H9 (cell line): ENCODE data around the gene NAE1. TPM values are rescaled to one million over a fixed set of nuclear protein-coding genes. Genes with fewer than 3 reads are reported as not detected.

Experiments used
- DNase-seq: peaks from one replicate; pipeline ENCODE4 v3.0.0-alpha.2; 2017
- H2AFZ ChIP-seq: one replicate; pipeline ENCODE4 v1.6.1; 2013; ENCODE audit warnings: mild to moderate bottlenecking, low read length, control low read depth, moderate library complexity
- H2AK5ac ChIP-seq: 2 replicates; pipeline ENCODE4 v1.6.1; 2013; ENCODE audit warnings: low read length, control low read depth, mixed read lengths; ENCODE audit not compliant: insufficient read length
- H2BK120ac ChIP-seq: one replicate; pipeline ENCODE4 v1.6.1; 2013; ENCODE audit warnings: low read depth, mild to moderate bottlenecking, low read length, control low read depth, inconsistent platforms; ENCODE audit not compliant: poor library complexity, severe bottlenecking
- H2BK12ac ChIP-seq: 2 replicates; pipeline ENCODE4 v1.6.1; 2013; ENCODE audit warnings: low read length, control low read depth, mixed read lengths, low read depth; ENCODE audit not compliant: insufficient read length
- H2BK15ac ChIP-seq: 2 replicates; pipeline ENCODE4 v1.6.1; 2013; ENCODE audit warnings: low read depth, low read length, control low read depth
- H2BK20ac ChIP-seq: one replicate; pipeline ENCODE4 v1.6.1; 2013; ENCODE audit warnings: low read depth, mild to moderate bottlenecking, low read length, control low read depth, inconsistent platforms; ENCODE audit not compliant: poor library complexity, severe bottlenecking
- H2BK5ac ChIP-seq: 2 replicates; pipeline ENCODE4 v1.6.1; 2013; ENCODE audit warnings: low read length, control low read depth, mixed read lengths; ENCODE audit not compliant: insufficient read length
- H3K14ac ChIP-seq: 2 replicates; pipeline ENCODE4 v1.6.1; 2013; ENCODE audit warnings: low read length, control low read depth; ENCODE audit not compliant: insufficient read depth
- H3K18ac ChIP-seq: 2 replicates; pipeline ENCODE4 v1.6.1; 2013; ENCODE audit warnings: low read depth, mild to moderate bottlenecking, mixed read lengths, low read length, control low read depth; ENCODE audit not compliant: insufficient read length
- H3K23ac ChIP-seq: 2 replicates; pipeline ENCODE4 v1.6.1; 2013; ENCODE audit warnings: low read length, control low read depth, mixed read lengths, low read depth; ENCODE audit not compliant: insufficient read length
- H3K23me2 ChIP-seq: 2 replicates; pipeline ENCODE4 v1.6.1; 2013; ENCODE audit warnings: low read depth, mild to moderate bottlenecking, mixed read lengths, low read length, control low read depth; ENCODE audit not compliant: insufficient read length, poor library complexity, severe bottlenecking
- H3K27ac ChIP-seq: 2 replicates; pipeline ENCODE4 v1.5.1; 2013; ENCODE audit warnings: low read length, control low read depth, mixed read lengths, low read depth; ENCODE audit not compliant: insufficient read length
- H3K27me3 ChIP-seq: 2 replicates; pipeline ENCODE4 v1.6.1; 2013; ENCODE audit warnings: low read length, control low read depth, inconsistent platforms; ENCODE audit not compliant: insufficient read depth
- H3K4ac ChIP-seq: 2 replicates; pipeline ENCODE4 v1.6.1; 2013; ENCODE audit warnings: low read depth, mild to moderate bottlenecking, control low read depth, inconsistent platforms, low read length, moderate library complexity
- H3K4me1 ChIP-seq: 2 replicates; pipeline ENCODE4 v1.6.1; 2013; ENCODE audit warnings: low read length, control low read depth, inconsistent platforms; ENCODE audit not compliant: insufficient read depth
- H3K4me2 ChIP-seq: 2 replicates; pipeline ENCODE4 v1.6.1; 2013; ENCODE audit warnings: low read length, control low read depth, mixed read lengths; ENCODE audit not compliant: insufficient read length, insufficient read depth
- H3K56ac ChIP-seq: 2 replicates; pipeline ENCODE4 v1.6.1; 2013; ENCODE audit warnings: low read depth, mild to moderate bottlenecking, mixed read lengths, low read length, control low read depth; ENCODE audit not compliant: insufficient read length
- H3K79me1 ChIP-seq: 2 replicates; pipeline ENCODE4 v1.6.1; 2013; ENCODE audit warnings: low read depth, mild to moderate bottlenecking, moderate library complexity, low read length, control low read depth, inconsistent platforms; ENCODE audit not compliant: insufficient read depth, poor library complexity, severe bottlenecking
- H3K79me2 ChIP-seq: 2 replicates; pipeline ENCODE4 v1.6.1; 2013; ENCODE audit warnings: low read length, control low read depth, inconsistent platforms; ENCODE audit not compliant: insufficient read depth
- H3K9ac ChIP-seq: 2 replicates; pipeline ENCODE4 v1.6.1; 2013; ENCODE audit warnings: low read length, control low read depth, mixed read lengths; ENCODE audit not compliant: insufficient read length; ENCODE audit errors: extremely low read depth
- H3K9me3 ChIP-seq: one replicate; pipeline ENCODE4 v1.6.1; 2013; ENCODE audit warnings: low read depth, low read length, inconsistent platforms; ENCODE audit not compliant: control insufficient read depth
- H3T11ph ChIP-seq: one replicate; pipeline ENCODE4 v1.6.1; 2013; ENCODE audit warnings: mild to moderate bottlenecking, low read length, control low read depth, inconsistent platforms
- H4K20me1 ChIP-seq: one replicate; pipeline ENCODE4 v1.6.1; 2013; ENCODE audit not compliant: control insufficient read depth, insufficient read length, insufficient read depth
- H4K5ac ChIP-seq: 2 replicates; pipeline ENCODE4 v1.6.1; 2013; ENCODE audit warnings: low read depth, mild to moderate bottlenecking, mixed read lengths, low read length, control low read depth; ENCODE audit not compliant: insufficient read length
- H4K8ac ChIP-seq: replicated peaks from 2 replicates; pipeline ENCODE4 v1.6.1; 2013; ENCODE audit warnings: low read length, control low read depth, mixed read lengths, low read depth; ENCODE audit not compliant: insufficient read length
- H4K91ac ChIP-seq: 2 replicates; pipeline ENCODE4 v1.6.1; 2013; ENCODE audit warnings: low read depth, mild to moderate bottlenecking, moderate library complexity, mixed read lengths, low read length, control low read depth; ENCODE audit not compliant: insufficient read length
- H3K27ac Mint-ChIP-seq, 3 experiments: 2 replicates in 2 of 3; 3 replicates in 1 of 3; pipeline ENCODE4 v1.8.0; 2020 to 2021; ENCODE audit warnings: mixed read lengths in 3 of 3, mild to moderate bottlenecking in 1 of 3, moderate library complexity in 1 of 3
- H3K27me3 Mint-ChIP-seq: 2 replicates; pipeline ENCODE4 v1.8.0; 2021; ENCODE audit warnings: low read depth, mild to moderate bottlenecking, moderate library complexity, mixed read lengths
- H3K36me3 Mint-ChIP-seq, 3 experiments: 2 replicates in 2 of 3; 3 replicates in 1 of 3; pipeline ENCODE4 v1.8.0; 2020 to 2021; ENCODE audit warnings: low read depth in 3 of 3, mixed read lengths in 3 of 3; ENCODE audit not compliant: insufficient read depth in 1 of 3
- H3K4me1 Mint-ChIP-seq, 2 experiments: 2 replicates each; pipeline ENCODE4 v1.8.0; 2020; ENCODE audit warnings: mixed read lengths in 2 of 2
- H3K4me3 Mint-ChIP-seq, 2 experiments: 2 replicates in 1 of 2; 3 replicates in 1 of 2; pipeline ENCODE4 v1.8.0; 2020 to 2021; ENCODE audit warnings: mild to moderate bottlenecking in 2 of 2, mixed read lengths in 2 of 2, moderate library complexity in 1 of 2
- H3K9me3 Mint-ChIP-seq, 2 experiments: 2 replicates in 1 of 2; 3 replicates in 1 of 2; pipeline ENCODE4 v1.8.0; 2020; ENCODE audit warnings: mild to moderate bottlenecking in 2 of 2, mixed read lengths in 2 of 2, moderate library complexity in 1 of 2
- CTCF ChIP-seq: fragments of 200-600 bp; sonication (generic); conservative IDR thresholded peaks from 3 replicates; pipeline ENCODE4 v1.8.0; 2021; ENCODE audit warnings: antibody characterized with exemption, mild to moderate bottlenecking
- WGBS: extraction: QIAGEN DNeasy Blood & Tissue Kit; methylation state at CpG from one replicate; pipeline ENCODE4 v1.1.7; 2013; ENCODE audit warnings: missing lambda C conversion rate, low lambda C conversion rate, mixed read lengths; ENCODE audit not compliant: insufficient read length; ENCODE audit errors: extremely low coverage; 5-methylcytosine and 5-hydroxymethylcytosine counted together
- total RNA-seq: library from RNA; stranded (reverse); gene quantifications from 2 replicates; pipeline ENCODE4 v1.2.1, GENCODE V29; 2021

The NAE1 gene
- total RNA-seq, 1 experiment from 2014 or later: 144 TPM

- no peak for TF ChIP-seq CTCF
- Mint-ChIP-seq H3K36me3 (no peaks in the 10 kb centered on the region; a peak in 1 of 7 replicates), H3K4me3 (peak overlapping the region in 1 of 2 experiments; percentile 81; a peak in 3 of 5 replicates), H3K9me3 (no peaks in the 10 kb centered on the region), H3K27me3 (peaks cover 79% of the 10 kb centered on the region), H3K27ac (no peak overlapping the region), H3K4me1 (peaks cover 2 to 16% of the 10 kb centered on the region in 2 experiments; a peak in 3 of 4 replicates)
- no peak overlapping the region for H3T11ph ChIP-seq
- no peaks in the 10 kb centered on the region for H3K9me3 ChIP-seq
- no peaks in the 10 kb centered on the region for H4K20me1 ChIP-seq
- H2AK5ac ChIP-seq: no peak overlapping the region
- H3K9ac ChIP-seq: no peak overlapping the region
- DNase-seq: no peak
- H3K23ac ChIP-seq: no peak overlapping the region
- no peaks in the 10 kb centered on the region; the same call in 1 of the 2 replicates for H3K4me1 ChIP-seq
- H4K8ac ChIP-seq: no peak overlapping the region
- no peak overlapping the region for H4K91ac ChIP-seq
- no peak overlapping the region for H4K5ac ChIP-seq
- no peak overlapping the region for H2AFZ ChIP-seq
- H3K14ac ChIP-seq: no peak overlapping the region; the same call in 1 of the 2 replicates
- H3K27me3 ChIP-seq: peaks cover 17% of the 10 kb centered on the region
- H2BK5ac ChIP-seq: no peak overlapping the region
- H3K27ac ChIP-seq: no peak overlapping the region
- H2BK15ac ChIP-seq: no peak overlapping the region
- H2BK20ac ChIP-seq: no peak overlapping the region
- H3K23me2 ChIP-seq: peaks cover 13% of the 10 kb centered on the region
- H3K4ac ChIP-seq: no peak overlapping the region
- H2BK120ac ChIP-seq: no peak overlapping the region
- WGBS: no CpG with 5 or more reads among the region's 9 CpGs
- no peaks in the 10 kb centered on the region for H3K79me2 ChIP-seq
- no peak overlapping the region for H3K4me2 ChIP-seq
- no peak overlapping the region for H2BK12ac ChIP-seq
- H3K79me1 ChIP-seq: no peaks in the 10 kb centered on the region
- no peak overlapping the region for H3K18ac ChIP-seq
- no peak overlapping the region for H3K56ac ChIP-seq
These were observed 15.0 kb upstream of the NAE1 start for GRCh38 chr16:66845791-66846221.
